Subcutaneous adipose tissue (tissue), 4 donors: Measurements from ENCODE around the gene LTA4H. TPM values are rescaled to one million over a fixed set of nuclear protein-coding genes. Genes with fewer than 3 reads are reported as not detected.

Experiments used
- total RNA-seq, 4 donors: library from RNA; depleted of rRNA; stranded (reverse); fragments of >200 nt; gene quantifications; one replicate each; pipeline ENCODE4 v1.1.0, GENCODE V29; 2016
- TF ChIP-seq, protein P1 (sequence below): fragments of 450-650 bp; IDR thresholded peaks from one replicate; pipeline ENCODE4 v1.5.1; 2016; ENCODE audit warnings: low read depth, mild to moderate bottlenecking, control low read depth, antibody characterized with exemption, moderate library complexity

Gene LTA4H
- total RNA-seq, 4 donors from 2014 or later: 43.3 to 156 (median 57.0) TPM

GRCh38 chr12:95995238-95996031 is 40.0 kb downstream of the LTA4H start:
- TF ChIP-seq, protein P1, sequence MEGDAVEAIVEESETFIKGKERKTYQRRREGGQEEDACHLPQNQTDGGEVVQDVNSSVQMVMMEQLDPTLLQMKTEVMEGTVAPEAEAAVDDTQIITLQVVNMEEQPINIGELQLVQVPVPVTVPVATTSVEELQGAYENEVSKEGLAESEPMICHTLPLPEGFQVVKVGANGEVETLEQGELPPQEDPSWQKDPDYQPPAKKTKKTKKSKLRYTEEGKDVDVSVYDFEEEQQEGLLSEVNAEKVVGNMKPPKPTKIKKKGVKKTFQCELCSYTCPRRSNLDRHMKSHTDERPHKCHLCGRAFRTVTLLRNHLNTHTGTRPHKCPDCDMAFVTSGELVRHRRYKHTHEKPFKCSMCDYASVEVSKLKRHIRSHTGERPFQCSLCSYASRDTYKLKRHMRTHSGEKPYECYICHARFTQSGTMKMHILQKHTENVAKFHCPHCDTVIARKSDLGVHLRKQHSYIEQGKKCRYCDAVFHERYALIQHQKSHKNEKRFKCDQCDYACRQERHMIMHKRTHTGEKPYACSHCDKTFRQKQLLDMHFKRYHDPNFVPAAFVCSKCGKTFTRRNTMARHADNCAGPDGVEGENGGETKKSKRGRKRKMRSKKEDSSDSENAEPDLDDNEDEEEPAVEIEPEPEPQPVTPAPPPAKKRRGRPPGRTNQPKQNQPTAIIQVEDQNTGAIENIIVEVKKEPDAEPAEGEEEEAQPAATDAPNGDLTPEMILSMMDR: no peak

- TF ChIP-seq, protein P1: no peak
Observed at GRCh38 chr12:95994476-95994875, 40.9 kb downstream of the LTA4H start.

DNA sequence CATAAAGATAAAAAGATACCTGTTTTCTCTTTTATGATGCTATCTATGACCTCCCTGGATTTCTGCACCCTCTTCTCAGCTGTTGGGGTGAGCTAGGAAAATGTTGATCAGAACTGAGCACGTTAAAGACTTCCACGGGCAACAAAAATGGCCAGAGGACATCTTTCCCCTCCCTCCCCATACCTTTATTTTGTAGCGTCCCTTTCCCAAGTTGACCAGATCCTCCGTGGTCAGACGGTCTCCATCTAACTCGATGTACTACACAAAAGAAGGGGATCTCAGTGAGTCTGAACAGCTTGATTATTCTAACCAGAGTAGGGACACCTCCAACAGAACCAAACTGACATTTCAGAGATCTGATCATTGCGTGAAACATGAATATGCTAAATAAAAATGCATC is 41.5 kb downstream of the LTA4H start:
- TF ChIP-seq, protein P1: no peak

DNA sequence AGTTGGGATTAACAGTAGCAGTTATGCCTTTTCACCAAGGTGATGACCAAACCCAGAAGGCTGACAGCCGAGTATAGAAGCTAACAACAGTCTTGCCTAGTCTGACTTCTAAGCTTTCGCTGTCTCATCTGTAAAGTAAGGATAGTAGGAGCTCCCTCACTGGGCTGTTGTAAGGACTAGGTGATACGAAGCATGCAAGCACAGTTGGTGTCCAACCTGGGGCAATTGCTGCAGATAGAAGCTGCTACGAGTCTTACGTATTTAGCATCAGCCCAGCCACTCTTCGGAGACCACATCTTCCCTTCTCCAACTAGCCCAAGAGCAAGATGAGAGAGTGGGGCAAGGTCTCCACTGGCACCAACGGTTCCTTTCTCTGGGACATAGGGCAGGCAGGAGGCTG is 45.3 kb downstream of the LTA4H start:
- TF ChIP-seq, protein P1: no peak

GRCh38 chr12:95989504-95990123 is 45.8 kb downstream of the LTA4H start:
- TF ChIP-seq, protein P1: no peak

DNA sequence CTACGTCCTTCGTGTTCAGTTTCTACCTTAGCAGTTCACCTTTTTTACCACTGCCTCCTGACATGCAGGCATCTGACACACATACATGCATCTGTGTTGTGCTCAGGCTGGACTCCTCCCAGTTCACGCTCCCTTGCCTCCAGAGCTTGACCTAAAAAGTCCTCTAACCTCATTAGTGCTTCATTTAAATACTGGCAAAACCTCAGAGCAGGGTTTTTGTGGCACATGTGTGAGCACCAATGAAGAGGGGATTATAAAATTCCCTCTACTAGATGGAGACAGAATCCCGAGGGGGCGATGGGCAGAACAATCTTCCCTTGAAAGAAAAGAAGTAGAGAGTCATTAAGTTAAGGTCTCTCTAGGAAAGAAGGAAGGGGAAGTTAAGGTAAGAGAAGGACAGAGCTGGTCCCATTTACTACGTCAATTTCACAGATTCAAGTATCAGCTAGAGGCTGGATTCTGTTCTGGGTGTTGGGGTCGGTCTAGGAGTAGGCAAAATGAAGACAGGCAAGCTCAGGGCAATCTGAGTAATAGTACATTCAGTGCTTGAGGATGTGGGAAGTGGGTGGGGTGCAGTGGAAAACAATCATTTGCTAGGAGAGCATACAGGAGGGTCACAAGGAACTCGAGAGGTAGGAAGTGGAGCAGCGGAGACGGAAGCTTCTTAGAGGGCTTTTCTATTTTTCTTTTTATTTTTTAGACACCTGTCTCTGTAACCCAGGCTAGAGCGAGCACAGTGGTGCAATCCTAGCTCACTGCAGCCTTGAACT is 46.7 kb downstream of the LTA4H start:
- TF ChIP-seq, protein P1: no peak
